ENCODE data around the gene ODAD3. TPM values are rescaled to one million over a fixed set of nuclear protein-coding genes. Genes with fewer than 3 reads are reported as not detected.

ODAD3 gene
- total RNA-seq, 1 experiment from 2014 or later = 0.39 TPM

GRCh38 chr19:11400798-11401197 lies 34.1 kb downstream of the ODAD3 start:
- H3K9me2 ChIP-seq (ENCODE audit: insufficient read depth) = no peaks in the 10 kb centered on the region

DNA sequence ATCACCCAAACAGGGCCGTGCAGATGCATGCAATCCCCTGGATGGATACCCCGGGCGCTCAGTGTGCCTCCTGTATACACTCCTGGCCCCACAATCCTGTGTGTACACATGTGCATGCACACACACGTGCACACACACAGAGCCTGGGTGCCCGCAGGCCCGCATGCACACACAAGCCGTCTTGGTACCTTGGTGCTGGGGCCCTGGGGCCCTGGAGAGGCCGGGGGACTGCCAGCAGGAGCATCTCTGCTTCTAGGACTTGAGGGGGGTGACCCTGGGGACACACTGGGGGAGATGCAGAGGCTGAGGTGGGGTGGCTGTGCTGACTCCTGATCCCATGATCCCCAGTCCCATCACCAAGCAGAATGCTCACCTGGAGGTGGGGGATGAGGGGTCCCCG lies 35.3 kb downstream of the ODAD3 start:
- Histone ChIP-seq H3K4me3 (no peak overlapping the region), H3K36me3 (ENCODE audit: low read depth) (peaks cover 8% of the 10 kb centered on the region; the same call in 1 of the 2 replicates), H3K27me3 (ENCODE audit: insufficient read depth, low read depth) (no peaks in the 10 kb centered on the region), H3K9me3 (ENCODE audit: insufficient read depth, low read depth) (no peaks in the 10 kb centered on the region), H3K4me2 (no peak overlapping the region), H3K79me2 (ENCODE audit: low read depth) (no peaks in the 10 kb centered on the region), H2AFZ (no peak overlapping the region), H3K4me1 (replicated peaks; ENCODE audit: insufficient read depth) (no peaks in the 10 kb centered on the region), H3K9me2 (ENCODE audit: insufficient read depth) (no peaks in the 10 kb centered on the region), H4K20me1 (ENCODE audit: insufficient read depth) (no peaks in the 10 kb centered on the region), H3F3A (ENCODE audit: insufficient read depth, low read depth) (peaks cover 12% of the 10 kb centered on the region), H3K27ac (no peak overlapping the region)
- intact Hi-C loops (cut with micrococcal nuclease; ENCODE audit: unreplicated experiment) = no loop called here
- BruUV-seq (replicated peaks) = no TSS peak
- no peak for DNase-seq
- POLR2A ChIA-PET (ENCODE audit: unreplicated experiment) = no interaction called here
- no peak for TF ChIP-seq EZH2 (IDR thresholded peaks at IDR 0.05; ENCODE audit: low read depth)
- TF ChIP-seq CTCF (conservative IDR thresholded peaks at IDR 0.05) = no peak
- CTCF ChIA-PET = interaction anchor here (0.6 kb wide), 1 partner anchor 222 kb away, joined by 4 read pairs; no protein-coding TSS in a partner anchor

More at GRCh38 chr19:11400798-11401197, 34.1 kb downstream of the ODAD3 start:
- no TSS peak for BruUV-seq (replicated peaks)
- DNase-seq = no peak
- CTCF ChIA-PET = interaction anchor here (0.6 kb wide), 1 partner anchor 51 kb away, joined by 4 read pairs; no protein-coding TSS in a partner anchor
- TF ChIP-seq EZH2 (IDR thresholded peaks at IDR 0.05; ENCODE audit: low read depth) (no peak), CTCF (conservative IDR thresholded peaks at IDR 0.05) (no peak)
- intact Hi-C loops (cut with micrococcal nuclease; ENCODE audit: unreplicated experiment) = no loop called here
- H3K4me3 ChIP-seq = no peak overlapping the region
- no peaks in the 10 kb centered on the region for H4K20me1 ChIP-seq (ENCODE audit: insufficient read depth)
- no peaks in the 10 kb centered on the region for H3K4me1 ChIP-seq (replicated peaks; ENCODE audit: insufficient read depth)
- no peak overlapping the region for H3K27ac ChIP-seq
- POLR2A ChIA-PET (ENCODE audit: unreplicated experiment) = no interaction called here
- no peaks in the 10 kb centered on the region for H3K27me3 ChIP-seq (ENCODE audit: insufficient read depth, low read depth)
- no peak overlapping the region for H2AFZ ChIP-seq
- peaks cover 8% of the 10 kb centered on the region; the same call in 1 of the 2 replicates for H3K36me3 ChIP-seq (ENCODE audit: low read depth)
- no peaks in the 10 kb centered on the region for H3K9me3 ChIP-seq (ENCODE audit: insufficient read depth, low read depth)
- H3K4me2 ChIP-seq = no peak overlapping the region
- H3F3A ChIP-seq (ENCODE audit: insufficient read depth, low read depth) = peaks cover 16% of the 10 kb centered on the region
- H3K79me2 ChIP-seq (ENCODE audit: low read depth) = no peaks in the 10 kb centered on the region

GRCh38 chr19:11397089-11397610 lies 37.8 kb downstream of the ODAD3 start:
- CTCF ChIA-PET = no interaction called here

More at GRCh38 chr19:11397089-11397610, 37.8 kb downstream of the ODAD3 start:
- Histone ChIP-seq H3K27me3 (ENCODE audit: insufficient read depth, low read depth) (no peaks in the 10 kb centered on the region), H4K20me1 (ENCODE audit: insufficient read depth) (peaks cover 4% of the 10 kb centered on the region; the same call in 1 of the 2 replicates), H3K36me3 (ENCODE audit: low read depth) (0 out of 2 replicates have a peak, but pooled peaks cover 8% of the 10 kb centered on the region), H3K4me1 (replicated peaks; ENCODE audit: insufficient read depth) (no peaks in the 10 kb centered on the region), H3K4me2 (no peak overlapping the region), H3K9me2 (ENCODE audit: insufficient read depth) (no peaks in the 10 kb centered on the region), H3F3A (ENCODE audit: insufficient read depth, low read depth) (peaks cover 23% of the 10 kb centered on the region), H3K9me3 (ENCODE audit: insufficient read depth, low read depth) (no peaks in the 10 kb centered on the region), H3K4me3 (no peak overlapping the region), H3K27ac (no peak overlapping the region), H2AFZ (no peak overlapping the region), H3K79me2 (ENCODE audit: low read depth) (no peaks in the 10 kb centered on the region)
- POLR2A ChIA-PET (ENCODE audit: unreplicated experiment) = no interaction called here
- intact Hi-C loops (cut with micrococcal nuclease; ENCODE audit: unreplicated experiment) = no loop called here
- no peak for DNase-seq
- BruUV-seq (replicated peaks) = no TSS peak
- no peak for TF ChIP-seq CTCF (conservative IDR thresholded peaks at IDR 0.05)
- no peak for TF ChIP-seq EZH2 (IDR thresholded peaks at IDR 0.05; ENCODE audit: low read depth)
